HG02571 (cell line): ENCODE results near the gene TOR2A.

ENCODE experiments used
- ATAC-seq: cut with Tn5 transposase; IDR thresholded peaks from one replicate; pipeline ENCODE4 v1.9.1; 2021; ENCODE audit warnings: mild to moderate bottlenecking, moderate library complexity; ENCODE audit not compliant: unreplicated experiment

The TOR2A gene

GRCh38 chr9:127700594-127701255, 34.4 kb downstream of the TOR2A start:
- ATAC-seq, result no peak

GRCh38 chr9:127700140-127700539, 35.0 kb downstream of the TOR2A start:
- no peak for ATAC-seq

GRCh38 chr9:127698985-127699670, 36.0 kb downstream of the TOR2A start:
- ATAC-seq, result peak; percentile 90

GRCh38 chr9:127698386-127698785, 36.7 kb downstream of the TOR2A start:
- no peak for ATAC-seq

GRCh38 chr9:127697575-127697974, 37.5 kb downstream of the TOR2A start:
- ATAC-seq, result no peak

GRCh38 chr9:127694890-127695720, 40.0 kb downstream of the TOR2A start:
- no peak for ATAC-seq

GRCh38 chr9:127693697-127694096, 41.4 kb downstream of the TOR2A start:
- no peak for ATAC-seq

GRCh38 chr9:127693143-127693542, 42.0 kb downstream of the TOR2A start:
- ATAC-seq, result no peak

GRCh38 chr9:127692071-127692470, 43.0 kb downstream of the TOR2A start:
- no peak for ATAC-seq

- ATAC-seq, result no peak
Measured at GRCh38 chr9:127690735-127691134, 44.4 kb downstream of the TOR2A start.

GRCh38 chr9:127689329-127690000, 45.6 kb downstream of the TOR2A start:
- no peak for ATAC-seq

- ATAC-seq, result no peak
Measured at GRCh38 chr9:127686461-127687393, 48.4 kb downstream of the TOR2A start.

- no peak for ATAC-seq
Measured at GRCh38 chr9:127684576-127684975, 50.5 kb downstream of the TOR2A start.

GRCh38 chr9:127683723-127684122, 51.4 kb downstream of the TOR2A start:
- no peak for ATAC-seq

- ATAC-seq, result no peak
Measured at GRCh38 chr9:127682351-127683136, 52.5 kb downstream of the TOR2A start.
